ENCODE results near the gene PTK7.
"Not testable (repeated sequence)": the region's sequence is repeated elsewhere in the genome, so short reads cannot be mapped to it uniquely, and the experiment has no call there.

Gene PTK7

GRCh38 chr6:43113431-43114260 is 37.5 kb downstream of the PTK7 start:
- Histone ChIP-seq H2BK120ac (ENCODE audit: low read depth, low read length) (no peak overlapping the region), H4K8ac (ENCODE audit: low read depth, low read length) (no peak overlapping the region)
- no peak for DNase-seq (ENCODE audit: low spot score)

DNA sequence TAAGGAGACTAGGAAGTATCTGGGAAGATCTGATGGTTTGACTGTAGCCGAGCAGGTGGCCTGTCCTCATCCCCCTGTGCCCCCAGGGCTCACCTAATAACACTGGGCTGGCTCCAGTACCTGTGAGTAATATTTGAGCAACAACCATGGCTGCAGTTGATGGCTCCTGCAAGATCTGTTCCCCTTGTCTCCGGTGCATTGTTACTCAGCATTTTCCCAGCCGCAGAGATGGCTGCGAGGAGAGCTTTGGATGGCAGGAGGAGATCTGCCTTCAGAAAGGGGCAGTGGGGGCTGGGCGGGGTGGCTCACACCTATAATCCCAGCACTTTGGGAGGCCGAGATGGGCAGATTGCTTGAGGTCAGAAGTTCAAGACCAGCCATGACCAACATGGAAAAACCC is 39.3 kb downstream of the PTK7 start:
- Histone ChIP-seq H2BK5ac (ENCODE audit: low read length) (no peak overlapping the region), H3K4me1 (ENCODE audit: control insufficient read depth in 2 of 2, insufficient read depth in 1 of 2, low read depth in 1 of 2, low read length in 2 of 2) (peaks cover 6 to 11% of the 10 kb centered on the region in 2 donors), H4K91ac (ENCODE audit: low read depth, low read length, poor library complexity) (no peak overlapping the region), H2AFZ (ENCODE audit: low read length) (no peak overlapping the region), H3K4me2 (ENCODE audit: insufficient read depth, low read length, poor library complexity, severe bottlenecking) (no peak overlapping the region), H2BK15ac (ENCODE audit: low read length) (no peak overlapping the region), H3K14ac (ENCODE audit: low read length) (no peak overlapping the region), H3K4ac (ENCODE audit: low read length) (no peak overlapping the region), H4K8ac (ENCODE audit: low read depth, low read length) (no peak overlapping the region), H3K27ac (replicated peaks; ENCODE audit: low read length) (no peak overlapping the region), H3K79me1 (ENCODE audit: low read depth, low read length) (peaks cover 8% of the 10 kb centered on the region), H2BK12ac (ENCODE audit: low read length) (no peak overlapping the region), H2AK5ac (ENCODE audit: low read depth, low read length) (no peak overlapping the region), H3K9ac (ENCODE audit: low read depth, low read length, poor library complexity) (peak overlapping the region; percentile 9), H3K27me3 (ENCODE audit: control insufficient read depth in 3 of 3, insufficient read depth in 3 of 3, low read depth in 1 of 3, low read length in 3 of 3) (no peaks in the 10 kb centered on the region), H3K9me3 (replicated peaks in 1 of 2; ENCODE audit: control insufficient read depth in 2 of 2, insufficient read depth in 1 of 2, low read depth in 1 of 2, low read length in 2 of 2) (no peaks in the 10 kb centered on the region), H3K4me3 (ENCODE audit: low read length in 2 of 2) (no peak overlapping the region), H3K23ac (ENCODE audit: low read depth, low read length, poor library complexity) (peak overlapping the region; percentile 60), H3K36me3 (replicated peaks in 1 of 2; ENCODE audit: control insufficient read depth in 2 of 2, insufficient read depth in 2 of 2, low read length in 2 of 2) (no peaks in the 10 kb centered on the region), H3K18ac (ENCODE audit: low read length) (peak overlapping the region; percentile 78), H2BK120ac (ENCODE audit: low read depth, low read length) (no peak overlapping the region)
- no CpG with 5 or more reads among the region's 6 CpGs for WGBS, 2 donors (ENCODE audit: extremely low coverage in 2 of 2, insufficient read length in 2 of 2, insufficient replicate concordance in 1 of 2)
- DNase-seq (ENCODE audit: low spot score), result no peak

More at GRCh38 chr6:43113431-43114260, 37.5 kb downstream of the PTK7 start:
- no peak overlapping the region for H2AFZ ChIP-seq (ENCODE audit: low read length)
- H3K9ac ChIP-seq (ENCODE audit: low read depth, low read length, poor library complexity), result no peak overlapping the region
- no peak overlapping the region for H3K18ac ChIP-seq (ENCODE audit: low read length)
- no peak overlapping the region for H3K4me3 ChIP-seq (ENCODE audit: low read length in 2 of 2)
- peaks cover 3 to 11% of the 10 kb centered on the region in 2 donors for H3K4me1 ChIP-seq (ENCODE audit: control insufficient read depth in 2 of 2, insufficient read depth in 1 of 2, low read depth in 1 of 2, low read length in 2 of 2)
- H3K79me1 ChIP-seq (ENCODE audit: low read depth, low read length), result peaks cover 6% of the 10 kb centered on the region
- no peak overlapping the region for H3K4me2 ChIP-seq (ENCODE audit: insufficient read depth, low read length, poor library complexity, severe bottlenecking)
- no peak overlapping the region for H3K4ac ChIP-seq (ENCODE audit: low read length)
- WGBS, 2 donors (ENCODE audit: extremely low coverage in 2 of 2, insufficient read length in 2 of 2, insufficient replicate concordance in 1 of 2), result no CpG with 5 or more reads among the region's 12 CpGs
- H2AK5ac ChIP-seq (ENCODE audit: low read depth, low read length), result no peak overlapping the region
- no peak overlapping the region for H2BK5ac ChIP-seq (ENCODE audit: low read length)
- H2BK12ac ChIP-seq (ENCODE audit: low read length), result no peak overlapping the region
- H3K27me3 ChIP-seq (ENCODE audit: control insufficient read depth in 3 of 3, insufficient read depth in 3 of 3, low read depth in 1 of 3, low read length in 3 of 3), result no peaks in the 10 kb centered on the region
- no peak overlapping the region for H3K23ac ChIP-seq (ENCODE audit: low read depth, low read length, poor library complexity)
- no peak overlapping the region for H2BK15ac ChIP-seq (ENCODE audit: low read length)
- no peak overlapping the region for H3K14ac ChIP-seq (ENCODE audit: low read length)
- no peak overlapping the region for H4K91ac ChIP-seq (ENCODE audit: low read depth, low read length, poor library complexity)
- no peaks in the 10 kb centered on the region for H3K36me3 ChIP-seq (replicated peaks in 1 of 2; ENCODE audit: control insufficient read depth in 2 of 2, insufficient read depth in 2 of 2, low read length in 2 of 2)
- H3K9me3 ChIP-seq (replicated peaks in 1 of 2; ENCODE audit: control insufficient read depth in 2 of 2, insufficient read depth in 1 of 2, low read depth in 1 of 2, low read length in 2 of 2), result no peaks in the 10 kb centered on the region
- H3K27ac ChIP-seq (replicated peaks; ENCODE audit: low read length), result no peak overlapping the region

DNA sequence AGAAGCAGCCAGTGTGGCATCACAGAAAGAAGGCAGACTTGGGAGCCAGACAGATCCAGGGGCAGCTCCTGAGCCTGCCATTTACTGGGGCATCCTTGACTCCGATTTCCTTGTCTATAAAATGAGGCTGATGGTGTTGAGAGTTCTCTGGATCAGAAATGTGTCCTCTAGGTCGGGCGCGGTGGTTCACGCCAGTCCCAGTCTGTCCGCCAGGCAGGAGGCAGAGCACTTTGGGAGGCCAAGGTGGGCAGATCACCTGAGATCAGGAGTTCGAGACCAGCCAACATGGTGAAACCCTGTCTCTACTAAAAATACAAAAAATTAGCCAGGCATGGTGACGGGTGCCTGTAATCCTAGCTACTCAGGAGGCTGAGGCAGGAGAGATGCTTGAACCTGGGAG is 41.4 kb downstream of the PTK7 start:
- H2AFZ ChIP-seq (ENCODE audit: low read length); H3K27ac ChIP-seq (replicated peaks; ENCODE audit: low read length); H3K14ac ChIP-seq (ENCODE audit: low read length); H3K9me3 ChIP-seq (replicated peaks in 1 of 2; ENCODE audit: control insufficient read depth in 2 of 2, insufficient read depth in 1 of 2, low read depth in 1 of 2, low read length in 2 of 2); H3K23ac ChIP-seq (ENCODE audit: low read depth, low read length, poor library complexity); H4K8ac ChIP-seq (ENCODE audit: low read depth, low read length); H3K36me3 ChIP-seq (replicated peaks in 1 of 2; ENCODE audit: control insufficient read depth in 2 of 2, insufficient read depth in 2 of 2, low read length in 2 of 2); H2BK15ac ChIP-seq (ENCODE audit: low read length); H3K4me2 ChIP-seq (ENCODE audit: insufficient read depth, low read length, poor library complexity, severe bottlenecking); H3K4ac ChIP-seq (ENCODE audit: low read length); H2BK5ac ChIP-seq (ENCODE audit: low read length); H3K4me3 ChIP-seq (ENCODE audit: low read length in 2 of 2); H3K27me3 ChIP-seq (ENCODE audit: control insufficient read depth in 3 of 3, insufficient read depth in 3 of 3, low read depth in 1 of 3, low read length in 3 of 3); H2BK12ac ChIP-seq (ENCODE audit: low read length); H4K91ac ChIP-seq (ENCODE audit: low read depth, low read length, poor library complexity); DNase-seq (ENCODE audit: low spot score); H3K79me1 ChIP-seq (ENCODE audit: low read depth, low read length); H3K18ac ChIP-seq (ENCODE audit: low read length); H2AK5ac ChIP-seq (ENCODE audit: low read depth, low read length); H2BK120ac ChIP-seq (ENCODE audit: low read depth, low read length); H3K9ac ChIP-seq (ENCODE audit: low read depth, low read length, poor library complexity): not testable (repeated sequence)
- no CpG with 5 or more reads among the region's 8 CpGs for WGBS, 2 donors (ENCODE audit: extremely low coverage in 2 of 2, insufficient read length in 2 of 2, insufficient replicate concordance in 1 of 2)
- H3K4me1 ChIP-seq (ENCODE audit: control insufficient read depth in 2 of 2, insufficient read depth in 1 of 2, low read depth in 1 of 2, low read length in 2 of 2), result peaks cover 9 to 11% of the 10 kb centered on the region in 2 donors

GRCh38 chr6:43119482-43119881 is 43.4 kb downstream of the PTK7 start:
- no peak overlapping the region for H2BK120ac ChIP-seq (ENCODE audit: low read depth, low read length)
- no peak overlapping the region for H2BK15ac ChIP-seq (ENCODE audit: low read length)
- no CpG with 5 or more reads among the region's 4 CpGs for WGBS, 2 donors (ENCODE audit: extremely low coverage in 2 of 2, insufficient read length in 2 of 2, insufficient replicate concordance in 1 of 2)
- H3K14ac ChIP-seq (ENCODE audit: low read length), result no peak overlapping the region
- no peak overlapping the region for H3K18ac ChIP-seq (ENCODE audit: low read length)
- H2AK5ac ChIP-seq (ENCODE audit: low read depth, low read length), result no peak overlapping the region
- no peak overlapping the region for H4K91ac ChIP-seq (ENCODE audit: low read depth, low read length, poor library complexity)
- no peaks in the 10 kb centered on the region for H3K9me3 ChIP-seq (replicated peaks in 1 of 2; ENCODE audit: control insufficient read depth in 2 of 2, insufficient read depth in 1 of 2, low read depth in 1 of 2, low read length in 2 of 2)
- no peak overlapping the region for H3K23ac ChIP-seq (ENCODE audit: low read depth, low read length, poor library complexity)
- peaks cover 7% of the 10 kb centered on the region for H3K79me1 ChIP-seq (ENCODE audit: low read depth, low read length)
- H3K9ac ChIP-seq (ENCODE audit: low read depth, low read length, poor library complexity), result no peak overlapping the region
- peaks cover 4 to 19% of the 10 kb centered on the region in 2 donors for H3K4me1 ChIP-seq (ENCODE audit: control insufficient read depth in 2 of 2, insufficient read depth in 1 of 2, low read depth in 1 of 2, low read length in 2 of 2)
- DNase-seq (ENCODE audit: low spot score), result no peak
- no peak overlapping the region for H3K4me3 ChIP-seq (ENCODE audit: low read length in 2 of 2)
- H3K27ac ChIP-seq (replicated peaks; ENCODE audit: low read length), result no peak overlapping the region
- H2BK5ac ChIP-seq (ENCODE audit: low read length), result no peak overlapping the region
- no peak overlapping the region for H2BK12ac ChIP-seq (ENCODE audit: low read length)
- no peak overlapping the region for H3K4me2 ChIP-seq (ENCODE audit: insufficient read depth, low read length, poor library complexity, severe bottlenecking)
- H2AFZ ChIP-seq (ENCODE audit: low read length), result no peak overlapping the region
- H4K8ac ChIP-seq (ENCODE audit: low read depth, low read length), result no peak overlapping the region
- no peak overlapping the region for H3K4ac ChIP-seq (ENCODE audit: low read length)
- no peaks in the 10 kb centered on the region for H3K36me3 ChIP-seq (replicated peaks in 1 of 2; ENCODE audit: control insufficient read depth in 2 of 2, insufficient read depth in 2 of 2, low read length in 2 of 2)
- H3K27me3 ChIP-seq (ENCODE audit: control insufficient read depth in 3 of 3, insufficient read depth in 3 of 3, low read depth in 1 of 3, low read length in 3 of 3), result no peaks in the 10 kb centered on the region
